GM12878 (cell line): Measurements from ENCODE around the gene DDO.

Experiments used
- ASH2L ChIP-seq: fragments of 300-600, 200-600 bp; sonication (generic); IDR thresholded peaks from 2 replicates; pipeline ENCODE4 v1.6.1; 2017; ENCODE audit warnings: low read depth, mild to moderate bottlenecking, borderline replicate concordance
- CTCF ChIP-seq, 3 experiments: IDR thresholded peaks in 2 of 3; conservative IDR thresholded peaks in 1 of 3; 2 replicates each; pipeline ENCODE4 v1.5.1; 2011; ENCODE audit warnings: low read depth in 3 of 3, low read length in 3 of 3, mild to moderate bottlenecking in 3 of 3, control low read depth in 2 of 3, moderate library complexity in 2 of 3, inconsistent platforms in 1 of 3, mixed read lengths in 1 of 3; ENCODE audit not compliant: control insufficient read depth in 2 of 3, insufficient read depth in 1 of 3; ENCODE audit errors: extremely low read depth in 1 of 3
- FOS ChIP-seq: IDR thresholded peaks from 3 replicates; pipeline ENCODE4 v1.6.1; 2011; ENCODE audit warnings: borderline replicate concordance; ENCODE audit not compliant: insufficient read length; ENCODE audit errors: extremely low read depth
- HDAC2 ChIP-seq: fragments of 200-600 bp; sonication (generic); IDR thresholded peaks from 2 replicates; pipeline ENCODE4 v1.6.1; 2017
- MAX ChIP-seq: IDR thresholded peaks from 2 replicates; pipeline ENCODE4 v1.6.1; 2012; ENCODE audit warnings: low read depth, low read length, improper control_type of control experiment
- SREBF2 ChIP-seq: IDR thresholded peaks from 2 replicates; pipeline ENCODE4 v1.6.1; 2012; ENCODE audit warnings: mild to moderate bottlenecking, low read length
- SUPT20H ChIP-seq: IDR thresholded peaks from 2 replicates; pipeline ENCODE4 v1.6.1; 2011; ENCODE audit warnings: low read depth, mild to moderate bottlenecking, low read length, moderate library complexity, borderline replicate concordance; ENCODE audit not compliant: control insufficient read depth
- ZZZ3 ChIP-seq: IDR thresholded peaks from 2 replicates; pipeline ENCODE4 v1.6.1; 2011; ENCODE audit warnings: low read depth; ENCODE audit not compliant: control insufficient read depth, insufficient read length

GRCh38 chr6:110360676-110361075 lies 54.7 kb downstream of the DDO start:
- TF ChIP-seq CTCF (IDR thresholded peaks at IDR 0.05 in 2 of 3, conservative IDR thresholded peaks at IDR 0.05 in 1 of 3; ENCODE audit: control insufficient read depth in 2 of 3, extremely low read depth in 1 of 3, insufficient read depth in 1 of 3, low read depth in 3 of 3, low read length in 3 of 3) (no peak), ZZZ3 (no peak), SREBF2 (no peak), MAX (no peak), ASH2L (no peak), FOS (no peak), SUPT20H (no peak), HDAC2 (no peak)
